HG02642 (cell line): ENCODE measurements around the gene CKLF.
A peak's percentile ranks its signal among the peaks of the same experiment; 100 is the strongest.
"Not testable (repeated sequence)": the region's sequence is repeated elsewhere in the genome, so short reads cannot be mapped to it uniquely, and the experiment has no call there.

Source experiments
- ATAC-seq: cut with Tn5 transposase; IDR thresholded peaks from one replicate; pipeline ENCODE4 v1.9.1; 2021; ENCODE audit warnings: mild to moderate bottlenecking; ENCODE audit not compliant: unreplicated experiment, poor library complexity

Gene CKLF

GRCh38 chr16:66590322-66590721 lies 37.9 kb downstream of the CKLF start:
- ATAC-seq: no peak

GRCh38 chr16:66591018-66591417 lies 38.6 kb downstream of the CKLF start:
- no peak for ATAC-seq

GRCh38 chr16:66592241-66592640 lies 39.9 kb downstream of the CKLF start:
- ATAC-seq: no peak

GRCh38 chr16:66592814-66593213 lies 40.4 kb downstream of the CKLF start:
- no peak for ATAC-seq

GRCh38 chr16:66594739-66595138 lies 42.4 kb downstream of the CKLF start:
- ATAC-seq: no peak

GRCh38 chr16:66596559-66596958 lies 44.2 kb downstream of the CKLF start:
- ATAC-seq: not testable (repeated sequence)

GRCh38 chr16:66596986-66597848 lies 44.8 kb downstream of the CKLF start:
- ATAC-seq: no peak

- no peak for ATAC-seq
Measured at GRCh38 chr16:66598111-66598510, 45.7 kb downstream of the CKLF start.

- no peak for ATAC-seq
Measured at GRCh38 chr16:66599726-66600125, 47.4 kb downstream of the CKLF start.

GRCh38 chr16:66600477-66600876 lies 48.1 kb downstream of the CKLF start:
- no peak for ATAC-seq

- no peak for ATAC-seq
Measured at GRCh38 chr16:66601471-66601870, 49.1 kb downstream of the CKLF start.

GRCh38 chr16:66603537-66604375 lies 51.4 kb downstream of the CKLF start:
- ATAC-seq: no peak

- peak; percentile 56 for ATAC-seq
Measured at GRCh38 chr16:66604376-66605176, 52.2 kb downstream of the CKLF start, which contains the start of gene CMTM3. CMTM3 (plus strand) TSS chr16:66604704; CDS start chr16:66604806, 102 bp downstream.

GRCh38 chr16:66605177-66605978 lies 53.0 kb downstream of the CKLF start:
- no peak for ATAC-seq

GRCh38 chr16:66605979-66606751 lies 53.8 kb downstream of the CKLF start:
- ATAC-seq: peak; percentile 53

- ATAC-seq: peak; percentile 45
Measured at GRCh38 chr16:66608241-66609138, 56.1 kb downstream of the CKLF start.

- no peak for ATAC-seq
Measured at GRCh38 chr16:66609139-66609510, 56.7 kb downstream of the CKLF start.
